ENCODE data around the gene SCAMP5.

The SCAMP5 gene

DNA sequence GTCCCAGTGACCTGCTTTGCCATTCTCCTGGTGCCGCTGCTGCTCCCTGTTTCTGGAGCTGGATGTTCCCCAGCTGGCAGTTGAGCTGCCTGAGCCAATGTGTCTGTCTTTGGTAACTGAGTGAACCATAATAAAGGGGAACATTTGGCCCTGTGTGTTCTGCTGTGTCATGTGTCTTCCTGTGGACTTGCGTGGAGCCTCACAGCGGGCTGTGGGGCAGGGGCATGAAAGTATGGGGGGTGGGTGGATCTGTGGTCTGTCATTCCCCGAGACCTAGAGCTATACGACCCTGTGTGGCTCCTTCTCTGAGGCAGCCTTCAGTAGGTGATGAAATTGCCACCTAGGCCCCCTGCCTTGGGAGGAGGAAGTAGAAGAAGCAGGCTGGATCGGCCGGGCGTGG is 26.0 kb downstream of the SCAMP5 start:
- DNase-seq: no peak

- no peak for DNase-seq
These were observed 27.4 kb downstream of the SCAMP5 start for GRCh38 chr15:75022783-75023180.

GRCh38 chr15:75023181-75023871 is 28.0 kb downstream of the SCAMP5 start, which contains the start of gene PPCDC:
TSS of gene PPCDC (plus strand) at chr15:75023590. CDS start at chr15:75028319, 4,729 bp downstream.
- DNase-seq: peak; percentile 43 to 98 (median 93)

GRCh38 chr15:75023872-75024636 is 28.7 kb downstream of the SCAMP5 start:
- DNase-seq: peak in 4 of 56 donors; percentile 15 to 26 (median 22)

GRCh38 chr15:75025107-75025506 is 29.7 kb downstream of the SCAMP5 start:
- no peak for DNase-seq

DNA sequence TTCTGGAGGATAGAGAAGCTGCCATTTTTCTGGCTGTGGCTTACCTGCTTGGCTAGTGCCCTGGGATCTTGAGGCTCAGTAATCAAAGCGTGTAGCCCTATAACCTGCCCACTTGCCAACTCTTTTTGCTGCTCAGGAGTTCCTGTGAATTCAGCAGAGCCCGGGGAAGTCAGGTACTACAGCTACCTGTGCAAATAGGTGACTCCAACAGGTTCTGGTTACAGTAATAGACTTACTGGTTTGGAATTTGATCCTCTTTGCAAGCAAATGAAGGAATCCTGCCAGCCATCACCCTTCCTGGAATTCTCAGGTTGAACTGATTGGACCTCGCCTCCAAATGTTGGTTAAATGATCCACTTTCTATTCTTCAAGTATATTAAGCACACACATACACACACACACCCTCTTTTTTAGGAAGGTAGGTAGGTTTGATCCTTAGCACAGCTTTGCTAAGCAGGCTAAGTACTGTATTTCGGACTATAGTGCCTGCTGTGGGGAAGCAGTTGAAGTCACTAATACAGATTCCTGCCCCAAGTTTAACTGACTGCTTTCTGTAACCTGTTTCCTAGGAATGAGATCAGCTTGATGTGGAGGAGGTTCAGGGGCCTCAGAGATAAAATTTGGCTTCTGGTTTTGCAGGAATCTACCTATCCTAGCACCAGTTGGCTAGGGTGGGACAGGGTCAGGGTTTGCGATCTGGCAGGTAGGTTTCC is 30.3 kb downstream of the SCAMP5 start:
- DNase-seq: no peak

DNA sequence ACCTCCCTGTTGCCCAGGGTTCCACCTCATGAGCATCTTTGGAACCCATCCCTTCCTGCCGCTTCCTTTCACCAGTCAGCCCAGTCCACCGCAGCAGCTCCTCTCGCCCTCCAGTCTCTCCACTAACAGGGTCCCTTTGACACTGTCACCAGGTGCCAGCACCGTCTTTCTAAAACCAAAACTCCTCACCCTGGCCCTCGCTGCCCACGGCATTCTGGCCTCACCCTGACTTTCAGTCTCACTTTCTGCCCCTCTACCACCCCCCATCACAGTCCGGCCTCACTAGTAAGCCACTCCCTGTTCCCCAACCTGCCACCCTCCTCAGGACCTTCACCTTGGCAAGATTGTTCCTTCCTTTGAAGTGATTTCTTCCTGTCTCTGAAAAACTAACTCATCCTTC is 32.2 kb downstream of the SCAMP5 start:
- no peak for DNase-seq

- DNase-seq: no peak
These were observed 33.6 kb downstream of the SCAMP5 start for GRCh38 chr15:75028991-75029377.

- peak; percentile 27 to 96 (median 78) for DNase-seq
These were observed 34.1 kb downstream of the SCAMP5 start for GRCh38 chr15:75029378-75030022.

GRCh38 chr15:75030023-75030413 is 34.7 kb downstream of the SCAMP5 start:
- DNase-seq: peak in 20 of 56 donors; percentile 23 to 75 (median 50)

DNA sequence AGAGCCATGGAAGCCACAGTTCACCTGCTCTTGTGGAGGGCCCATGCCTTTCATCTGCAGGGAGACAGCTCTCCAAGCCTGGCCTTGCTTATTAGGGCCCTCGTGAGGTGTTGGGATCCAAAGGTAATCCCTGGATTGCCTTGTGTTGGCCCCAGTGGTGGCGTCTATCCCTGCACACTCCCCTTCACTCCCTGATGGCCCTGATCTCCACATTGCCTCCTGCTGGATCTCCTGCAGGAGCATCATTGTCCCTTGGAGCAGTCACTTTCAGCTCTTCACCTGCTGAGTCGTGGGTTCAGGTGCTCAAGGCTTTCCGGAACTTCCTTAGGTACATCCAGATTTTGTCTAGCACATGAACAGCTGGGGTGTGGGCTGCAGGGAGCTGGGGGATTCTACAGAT is 35.1 kb downstream of the SCAMP5 start:
- DNase-seq: no peak

DNA sequence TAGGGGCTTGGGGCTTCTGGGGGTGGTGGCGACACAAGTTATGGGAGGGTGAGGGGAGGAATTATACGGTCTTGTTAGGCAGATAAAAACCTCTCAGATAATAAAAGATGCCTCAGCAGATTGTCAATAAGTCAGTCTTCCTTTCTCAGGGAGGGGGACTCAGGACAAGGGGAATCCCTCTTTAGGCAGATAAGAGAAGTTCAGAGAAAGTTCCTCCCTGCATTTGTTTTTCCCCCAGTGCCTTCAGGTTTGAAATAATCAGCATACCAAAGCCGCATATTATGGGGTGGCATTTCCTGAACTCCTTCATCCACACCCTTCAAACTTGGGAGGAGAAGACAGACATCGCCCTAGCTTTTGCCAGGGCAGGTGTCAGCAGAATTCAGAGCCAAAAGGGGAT is 36.5 kb downstream of the SCAMP5 start:
- DNase-seq: no peak

GRCh38 chr15:75032395-75032794 is 37.0 kb downstream of the SCAMP5 start:
- no peak for DNase-seq

DNA sequence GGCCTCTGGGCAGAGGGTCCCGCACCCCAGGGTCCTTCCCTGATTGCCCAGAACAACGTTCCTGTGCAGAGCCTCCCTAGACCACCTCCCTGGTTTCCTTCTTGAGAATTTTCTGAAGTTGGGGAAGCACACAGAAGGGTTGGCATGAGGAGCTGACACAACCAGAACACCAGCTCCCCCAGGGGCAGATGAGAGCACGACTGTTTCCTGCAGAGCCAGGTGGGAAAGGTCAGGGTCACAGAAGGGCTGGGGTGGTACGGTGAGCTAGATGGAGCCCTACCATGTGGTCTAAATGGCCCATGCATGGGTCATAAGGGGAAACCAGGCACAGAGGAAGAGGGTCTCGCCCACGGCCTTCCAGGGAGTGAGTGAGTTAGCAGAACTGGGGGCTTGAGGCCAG is 38.4 kb downstream of the SCAMP5 start:
- DNase-seq: no peak

- DNase-seq: no peak
These were observed 39.3 kb downstream of the SCAMP5 start for GRCh38 chr15:75034615-75035014.

GRCh38 chr15:75036212-75036616 is 40.9 kb downstream of the SCAMP5 start:
- DNase-seq: no peak

- DNase-seq: no peak
These were observed 42.3 kb downstream of the SCAMP5 start for GRCh38 chr15:75037685-75038084.

- no peak for DNase-seq
These were observed 42.9 kb downstream of the SCAMP5 start for GRCh38 chr15:75038231-75038630.

DNA sequence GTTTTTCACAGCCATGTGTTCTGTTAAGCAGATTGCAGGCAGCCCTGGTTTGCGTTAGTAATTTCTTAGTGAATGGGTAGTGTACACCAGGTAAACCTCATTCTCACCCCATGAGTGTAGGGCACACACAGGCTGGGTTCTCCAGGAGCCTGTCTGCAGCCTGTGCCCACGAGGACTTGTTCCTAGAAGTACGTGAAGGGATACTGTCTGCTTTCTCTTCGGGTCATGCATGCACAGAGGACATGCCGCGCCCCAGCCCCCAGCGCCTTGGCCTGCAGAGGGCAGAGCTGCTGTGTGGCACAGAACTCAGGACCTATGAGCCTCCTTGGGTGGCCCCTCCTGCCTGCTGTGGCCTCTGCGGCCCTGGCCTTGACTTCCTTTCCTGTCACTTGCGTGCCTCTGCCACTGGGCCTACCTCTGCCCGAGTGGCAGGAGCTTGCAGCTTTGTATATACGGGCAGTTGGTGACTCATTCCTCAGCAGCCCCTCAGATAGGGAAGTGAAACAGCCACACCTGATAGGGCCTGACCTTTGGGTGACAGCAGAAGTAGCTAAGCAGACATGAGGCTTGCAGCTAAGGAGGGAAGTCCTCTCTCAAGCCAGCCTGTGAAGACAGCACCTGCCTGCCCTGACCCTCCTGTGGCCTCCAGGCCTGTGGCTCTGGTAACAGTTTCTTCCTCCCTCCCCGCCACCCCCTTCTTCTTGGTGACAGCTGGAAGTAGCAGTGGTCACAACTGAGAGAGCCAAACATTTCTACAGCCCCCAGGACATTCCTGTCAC is 47.6 kb downstream of the SCAMP5 start:
- peak in 46 of 56 donors; percentile 9 to 74 (median 37) for DNase-seq

DNA sequence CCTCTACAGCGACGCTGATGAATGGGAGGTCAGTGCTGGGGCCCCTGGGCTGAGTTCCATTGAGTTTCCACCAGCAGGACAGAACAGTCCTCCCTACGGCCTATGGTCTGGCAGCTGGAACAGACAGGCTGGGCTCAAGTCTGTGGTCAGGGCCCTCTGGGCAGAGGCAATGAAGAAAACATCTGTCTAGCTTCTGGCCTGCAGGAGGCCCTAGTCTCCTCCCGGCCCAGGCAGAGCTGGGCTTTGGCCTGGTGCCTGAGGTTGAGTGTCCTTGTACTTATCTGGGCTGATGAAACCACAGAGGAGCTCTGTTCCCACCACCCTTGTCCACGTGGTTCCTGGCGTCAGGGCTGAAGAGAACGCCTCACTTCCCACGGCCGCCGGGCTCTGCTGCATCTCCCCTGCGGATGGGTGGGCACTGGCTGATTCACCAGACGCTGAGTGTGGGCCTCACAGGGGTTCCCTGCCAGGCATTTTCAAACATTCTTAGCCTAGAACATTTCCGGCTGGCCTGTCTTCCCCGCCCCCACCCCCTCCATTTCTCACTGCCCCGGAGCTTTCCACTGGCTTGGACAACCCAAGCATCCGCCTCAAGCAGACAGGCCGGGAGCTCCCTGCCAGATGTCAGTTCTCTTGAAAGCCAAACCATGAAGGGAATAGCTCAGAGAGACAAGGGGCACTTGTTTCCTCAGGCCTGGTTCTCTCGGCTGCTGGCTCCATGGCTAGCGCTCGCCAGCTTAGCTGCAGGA is 48.3 kb downstream of the SCAMP5 start:
- DNase-seq: peak in 55 of 56 donors; percentile 54 to 96 (median 87)
